Astrocyte (in vitro differentiated cells and primary cell): ENCODE results near the gene OVCA2. TPM values are rescaled to one million over a fixed set of nuclear protein-coding genes. Genes with fewer than 3 reads are reported as not detected.
"Not testable (repeated sequence)": the region's sequence is repeated elsewhere in the genome, so short reads cannot be mapped to it uniquely, and the experiment has no call there.

Experiments
- DNase-seq: peaks from one replicate; pipeline ENCODE4 v3.0.0-alpha.2; 2010; ENCODE audit warnings: low read depth
- FAIRE-seq: peaks from 2 replicates; lab custom pipeline; 2011; peaks lifted over from hg19 to GRCh38; lab: Jason Lieb, UNC
- H2AFZ ChIP-seq: 2 replicates; pipeline ENCODE4 v1.6.0; 2012; ENCODE audit warnings: low read depth, low read length, inconsistent platforms
- H3K27ac ChIP-seq: 2 replicates; pipeline ENCODE4 v1.5.1; 2011; ENCODE audit warnings: low read depth, low read length, inconsistent platforms
- H3K27me3 ChIP-seq: 2 replicates; pipeline ENCODE4 v1.6.0; 2011; ENCODE audit warnings: low read length, inconsistent platforms; ENCODE audit not compliant: insufficient read depth
- H3K36me3 ChIP-seq: 2 replicates; pipeline ENCODE4 v1.5.1; 2011; ENCODE audit warnings: low read length, inconsistent platforms; ENCODE audit not compliant: insufficient read depth
- H3K4me1 ChIP-seq: 2 replicates; pipeline ENCODE4 v1.5.1; 2011; ENCODE audit warnings: low read length, inconsistent platforms; ENCODE audit not compliant: insufficient read depth
- H3K4me2 ChIP-seq: 2 replicates; pipeline ENCODE4 v1.6.0; 2012; ENCODE audit warnings: low read length, inconsistent platforms
- H3K4me3 ChIP-seq: 2 replicates; pipeline ENCODE4 v1.5.1; 2011; ENCODE audit warnings: low read depth, mild to moderate bottlenecking, low read length, inconsistent platforms; ENCODE audit not compliant: insufficient read depth
- H3K79me2 ChIP-seq: 2 replicates; pipeline ENCODE4 v1.6.0; 2012; ENCODE audit warnings: mild to moderate bottlenecking, low read length, inconsistent platforms; ENCODE audit not compliant: insufficient read depth
- H3K9ac ChIP-seq: 2 replicates; pipeline ENCODE4 v1.6.0; 2012; ENCODE audit warnings: mild to moderate bottlenecking, low read length, inconsistent platforms
- H3K9me3 ChIP-seq: 2 replicates; pipeline ENCODE4 v1.5.1; 2012; ENCODE audit warnings: low read depth, mild to moderate bottlenecking, low read length, inconsistent platforms; ENCODE audit not compliant: insufficient read depth
- H4K20me1 ChIP-seq: 2 replicates; pipeline ENCODE4 v1.6.0; 2012; ENCODE audit warnings: low read length, inconsistent platforms; ENCODE audit not compliant: insufficient read depth
- H3K27ac Mint-ChIP-seq: one replicate; pipeline ENCODE4 v1.8.0; 2021; ENCODE audit warnings: mild to moderate bottlenecking, mixed read lengths; ENCODE audit not compliant: unreplicated experiment
- H3K27me3 Mint-ChIP-seq: one replicate; pipeline ENCODE4 v1.8.0; 2021; ENCODE audit warnings: low read depth, mixed read lengths; ENCODE audit not compliant: unreplicated experiment
- H3K36me3 Mint-ChIP-seq: one replicate; pipeline ENCODE4 v1.8.0; 2021; ENCODE audit warnings: low read depth, mixed read lengths; ENCODE audit not compliant: unreplicated experiment
- H3K4me1 Mint-ChIP-seq: one replicate; pipeline ENCODE4 v1.8.0; 2021; ENCODE audit warnings: low read depth, mixed read lengths; ENCODE audit not compliant: unreplicated experiment
- H3K4me3 Mint-ChIP-seq: one replicate; pipeline ENCODE4 v1.8.0; 2021; ENCODE audit warnings: mild to moderate bottlenecking, moderate library complexity, mixed read lengths; ENCODE audit not compliant: unreplicated experiment
- H3K9me3 Mint-ChIP-seq: one replicate; pipeline ENCODE4 v1.8.0; 2021; ENCODE audit warnings: mild to moderate bottlenecking, mixed read lengths; ENCODE audit not compliant: unreplicated experiment
- EZH2 ChIP-seq: IDR thresholded peaks from 2 replicates; pipeline ENCODE4 v1.6.1; 2012; ENCODE audit warnings: mild to moderate bottlenecking, low read length, inconsistent platforms; ENCODE audit not compliant: insufficient read depth
- total RNA-seq: library from RNA; stranded (reverse); gene quantifications from 2 replicates; pipeline ENCODE4 v1.2.1, GENCODE V29; 2021
- TF ChIP-seq, protein P1 (sequence below): IDR thresholded peaks from 2 replicates; pipeline ENCODE4 v1.5.1; 2011; ENCODE audit warnings: low read depth, mild to moderate bottlenecking, inconsistent platforms, low read length, moderate library complexity; ENCODE audit not compliant: insufficient read depth

The OVCA2 gene
- total RNA-seq, 1 donor from 2014 or later, result 36.8 TPM

DNA sequence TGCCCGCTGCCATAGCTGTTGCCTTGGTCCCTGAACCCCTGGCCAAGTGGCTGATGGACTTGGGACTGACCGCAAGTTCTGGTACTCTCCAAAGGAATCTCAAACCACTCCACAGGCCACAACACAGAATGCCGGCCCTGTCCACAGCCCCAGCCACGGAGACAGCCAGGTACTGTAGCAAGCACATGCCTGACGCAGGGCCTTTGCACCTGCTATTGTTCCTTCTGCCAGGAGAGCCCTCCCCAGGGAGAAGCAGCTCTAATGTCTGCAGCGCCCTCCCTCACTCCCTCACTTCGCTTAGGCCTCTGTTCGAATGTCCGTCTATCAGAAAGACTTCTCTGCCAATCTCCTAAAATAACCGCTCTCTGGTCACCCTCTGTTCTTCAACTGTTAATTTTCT is 32.1 kb upstream of the OVCA2 start:
- no peak for FAIRE-seq
- Histone ChIP-seq H4K20me1 (no peaks in the 10 kb centered on the region), H3K36me3 (no peaks in the 10 kb centered on the region), H3K27me3 (no peaks in the 10 kb centered on the region), H3K4me1 (peaks cover 11% of the 10 kb centered on the region), H3K4me3 (no peak overlapping the region), H3K4me2 (no peak overlapping the region), H3K9ac (no peak overlapping the region), H3K79me2 (no peaks in the 10 kb centered on the region), H3K9me3 (no peaks in the 10 kb centered on the region), H2AFZ (no peak overlapping the region), H3K27ac (no peak overlapping the region)
- no peak overlapping the region for H3K4me3 Mint-ChIP-seq
- H3K27ac Mint-ChIP-seq, result no peak overlapping the region
- H3K4me1 Mint-ChIP-seq, result peaks cover 9% of the 10 kb centered on the region
- H3K9me3 Mint-ChIP-seq, result peaks cover 8% of the 10 kb centered on the region
- H3K36me3 Mint-ChIP-seq, result peaks cover 2% of the 10 kb centered on the region
- H3K27me3 Mint-ChIP-seq, result peaks cover 11% of the 10 kb centered on the region
- TF ChIP-seq, protein P1, sequence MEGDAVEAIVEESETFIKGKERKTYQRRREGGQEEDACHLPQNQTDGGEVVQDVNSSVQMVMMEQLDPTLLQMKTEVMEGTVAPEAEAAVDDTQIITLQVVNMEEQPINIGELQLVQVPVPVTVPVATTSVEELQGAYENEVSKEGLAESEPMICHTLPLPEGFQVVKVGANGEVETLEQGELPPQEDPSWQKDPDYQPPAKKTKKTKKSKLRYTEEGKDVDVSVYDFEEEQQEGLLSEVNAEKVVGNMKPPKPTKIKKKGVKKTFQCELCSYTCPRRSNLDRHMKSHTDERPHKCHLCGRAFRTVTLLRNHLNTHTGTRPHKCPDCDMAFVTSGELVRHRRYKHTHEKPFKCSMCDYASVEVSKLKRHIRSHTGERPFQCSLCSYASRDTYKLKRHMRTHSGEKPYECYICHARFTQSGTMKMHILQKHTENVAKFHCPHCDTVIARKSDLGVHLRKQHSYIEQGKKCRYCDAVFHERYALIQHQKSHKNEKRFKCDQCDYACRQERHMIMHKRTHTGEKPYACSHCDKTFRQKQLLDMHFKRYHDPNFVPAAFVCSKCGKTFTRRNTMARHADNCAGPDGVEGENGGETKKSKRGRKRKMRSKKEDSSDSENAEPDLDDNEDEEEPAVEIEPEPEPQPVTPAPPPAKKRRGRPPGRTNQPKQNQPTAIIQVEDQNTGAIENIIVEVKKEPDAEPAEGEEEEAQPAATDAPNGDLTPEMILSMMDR, result no peak
- TF ChIP-seq EZH2, result no peak
- DNase-seq, result no peak

DNA sequence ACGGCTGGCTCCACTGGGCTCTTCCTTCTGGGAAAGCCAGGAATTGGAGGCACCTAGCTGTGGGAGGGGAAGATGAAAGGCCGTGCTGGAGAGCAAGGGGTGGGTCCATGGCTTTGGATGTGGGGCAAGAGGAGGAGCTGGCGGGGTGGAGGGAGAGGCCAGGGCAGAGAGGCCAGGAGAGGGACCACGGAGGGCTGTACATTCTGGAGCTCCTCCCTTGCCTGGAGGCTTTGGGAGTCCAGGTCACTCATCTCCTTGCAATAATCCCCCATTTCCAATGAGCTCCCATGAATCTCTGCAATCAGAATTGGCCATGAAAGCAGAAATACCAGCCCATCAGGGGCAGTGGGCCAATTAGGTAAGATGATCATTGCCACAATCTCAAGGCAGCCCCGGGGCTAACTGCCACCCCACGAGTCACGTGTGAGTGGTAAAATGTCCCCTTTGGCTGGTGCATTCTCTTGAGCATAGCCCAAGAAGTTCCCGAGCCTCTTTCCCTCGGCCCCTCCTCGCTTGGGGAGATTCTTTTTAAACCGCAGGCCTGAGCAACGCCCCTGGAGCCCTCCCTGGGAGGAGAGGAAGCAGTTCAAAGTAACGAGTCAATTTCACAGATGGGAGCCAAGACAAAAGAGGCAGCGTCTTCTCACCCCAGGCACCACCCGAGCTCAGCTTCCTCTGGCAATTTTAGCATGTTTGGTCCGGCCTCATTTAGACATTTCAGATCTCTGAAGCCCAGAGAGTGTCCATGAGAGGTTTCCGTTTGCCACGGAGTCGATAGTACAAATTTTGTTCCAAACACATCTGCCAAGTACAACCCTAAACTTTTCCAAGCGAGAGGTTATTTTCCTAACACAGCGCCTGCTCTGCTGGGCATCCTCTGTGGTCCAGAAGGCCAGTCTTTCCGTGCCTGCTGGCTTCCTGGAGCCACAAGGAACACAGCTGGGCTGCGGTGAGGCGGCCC is 30.1 kb upstream of the OVCA2 start:
- Histone ChIP-seq H4K20me1 (no peaks in the 10 kb centered on the region), H2AFZ (peak overlapping the region; percentile 64), H3K79me2 (no peaks in the 10 kb centered on the region), H3K27me3 (peaks cover 1% of the 10 kb centered on the region), H3K9me3 (no peaks in the 10 kb centered on the region), H3K4me2 (peak overlapping the region; percentile 62), H3K9ac (no peak overlapping the region), H3K4me1 (peaks cover 11% of the 10 kb centered on the region), H3K4me3 (peak overlapping the region; percentile 28), H3K27ac (no peak overlapping the region), H3K36me3 (no peaks in the 10 kb centered on the region)
- Mint-ChIP-seq H3K27me3 (peaks cover 25% of the 10 kb centered on the region), H3K9me3 (peaks cover 8% of the 10 kb centered on the region), H3K4me1 (peaks cover 9% of the 10 kb centered on the region), H3K4me3 (no peak overlapping the region), H3K36me3 (peaks cover 2% of the 10 kb centered on the region), H3K27ac (no peak overlapping the region)
- DNase-seq (peak; percentile 45), FAIRE-seq (no peak)
- TF ChIP-seq, protein P1, result no peak
- no peak for TF ChIP-seq EZH2

DNA sequence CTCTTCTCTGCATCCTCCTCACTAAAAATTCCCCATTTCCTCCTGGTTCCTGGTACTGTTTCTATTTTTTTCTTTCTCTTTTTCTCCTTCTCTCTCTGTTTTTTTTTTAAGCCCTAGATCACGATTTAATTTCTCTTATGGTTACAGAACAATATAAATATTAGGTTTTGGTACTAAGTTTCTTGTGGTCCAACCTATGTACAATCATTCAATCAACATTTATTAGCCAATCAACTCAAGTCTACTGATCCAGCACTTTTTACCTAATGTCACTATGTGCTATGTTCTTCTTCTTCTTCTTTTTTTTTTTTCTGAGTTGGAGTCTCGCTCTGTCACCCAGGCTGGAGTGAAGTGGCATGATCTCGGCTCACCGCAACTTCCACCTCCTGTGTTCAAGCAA is 29.3 kb upstream of the OVCA2 start:
- H3K4me3 Mint-ChIP-seq, result no peak overlapping the region
- Histone ChIP-seq H2AFZ (no peak overlapping the region), H3K9ac (no peak overlapping the region), H3K4me3 (no peak overlapping the region), H3K4me2 (no peak overlapping the region), H3K27ac (no peak overlapping the region), H3K36me3 (no peaks in the 10 kb centered on the region), H3K9me3 (no peaks in the 10 kb centered on the region), H3K27me3 (peaks cover 7% of the 10 kb centered on the region), H4K20me1 (no peaks in the 10 kb centered on the region), H3K4me1 (peaks cover 11% of the 10 kb centered on the region), H3K79me2 (no peaks in the 10 kb centered on the region)
- DNase-seq (no peak), FAIRE-seq (no peak)
- TF ChIP-seq EZH2, result no peak
- TF ChIP-seq, protein P1, result no peak
- no peak overlapping the region for H3K27ac Mint-ChIP-seq
- H3K36me3 Mint-ChIP-seq, result peaks cover 2% of the 10 kb centered on the region
- peaks cover 9% of the 10 kb centered on the region for H3K4me1 Mint-ChIP-seq
- peaks cover 33% of the 10 kb centered on the region for H3K27me3 Mint-ChIP-seq
- H3K9me3 Mint-ChIP-seq, result peaks cover 8% of the 10 kb centered on the region

DNA sequence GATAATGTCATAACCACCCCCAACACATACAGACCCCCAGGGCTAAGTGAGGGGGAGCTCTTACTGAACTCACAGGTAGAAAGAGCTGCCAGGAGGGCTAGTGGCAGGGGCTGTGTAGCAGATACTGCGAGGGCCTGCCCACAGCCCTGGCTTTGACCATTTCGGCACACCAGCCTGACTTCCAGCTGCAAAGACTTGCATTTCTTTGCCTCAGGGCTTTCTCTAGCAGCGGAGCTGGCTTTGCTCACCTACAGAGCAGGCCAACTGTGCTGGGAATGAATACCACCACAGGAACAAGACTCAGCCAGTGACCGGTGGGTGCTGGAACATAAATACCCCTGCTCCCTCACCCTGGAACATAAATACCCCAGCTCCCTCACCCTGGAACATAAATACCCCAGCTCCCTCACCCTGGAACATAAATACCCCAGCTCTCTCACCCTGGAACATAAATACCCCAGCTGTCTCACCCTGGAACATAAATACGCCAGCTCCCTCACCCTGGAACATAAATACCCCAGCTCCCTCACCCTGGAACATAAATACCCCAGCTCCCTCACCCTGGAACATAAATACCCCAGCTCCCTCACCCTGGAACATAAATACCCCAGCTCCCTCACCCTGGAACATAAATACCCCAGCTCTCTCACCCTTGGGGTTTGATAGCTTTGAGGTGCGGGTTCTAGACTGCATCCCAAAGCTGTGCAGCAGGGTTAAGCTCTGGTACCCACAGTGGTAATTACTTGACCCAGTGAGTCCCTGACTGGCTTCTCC is 28.4 kb upstream of the OVCA2 start:
- not testable (repeated sequence) for FAIRE-seq, H2AFZ ChIP-seq, H3K79me2 ChIP-seq, H3K27ac Mint-ChIP-seq, H3K4me2 ChIP-seq, H4K20me1 ChIP-seq, H3K4me3 ChIP-seq, H3K9me3 Mint-ChIP-seq, H3K27ac ChIP-seq, DNase-seq, H3K4me3 Mint-ChIP-seq, H3K9me3 ChIP-seq, H3K9ac ChIP-seq, H3K4me1 Mint-ChIP-seq, H3K36me3 ChIP-seq, H3K36me3 Mint-ChIP-seq
- H3K27me3 Mint-ChIP-seq, result peaks cover 42% of the 10 kb centered on the region
- Histone ChIP-seq H3K4me1 (peaks cover 11% of the 10 kb centered on the region), H3K27me3 (peaks cover 15% of the 10 kb centered on the region)
